MG63 (cell line): ENCODE data around the gene CNST. TPM values are rescaled to one million over a fixed set of nuclear protein-coding genes. Genes with fewer than 3 reads are reported as not detected.
"Not testable (repeated sequence)": the region's sequence is repeated elsewhere in the genome, so short reads cannot be mapped to it uniquely, and the experiment has no call there.

ENCODE experiments used
- DNase-seq: peaks from one replicate; pipeline ENCODE4 v3.0.0-alpha.2; 2020
- H3K27me3 ChIP-seq: fragments of 250-450 bp; sonication (Bioruptor Pico); 2 replicates; pipeline ENCODE4 v1.5.1; 2020; ENCODE audit warnings: mild to moderate bottlenecking, moderate library complexity
- H3K36me3 ChIP-seq: fragments of 250-450 bp; sonication (Bioruptor Pico); 2 replicates; pipeline ENCODE4 v1.5.1; 2020; ENCODE audit warnings: mild to moderate bottlenecking, moderate library complexity
- H3K4me3 ChIP-seq: fragments of 250-450 bp; sonication (Bioruptor Pico); 2 replicates; pipeline ENCODE4 v1.5.1; 2020; ENCODE audit warnings: mild to moderate bottlenecking, moderate library complexity
- H3K9me3 ChIP-seq: fragments of 250-450 bp; sonication (Bioruptor Pico); 2 replicates; pipeline ENCODE4 v1.5.1; 2020; ENCODE audit warnings: mild to moderate bottlenecking, moderate library complexity
- total RNA-seq: library from RNA; depleted of rRNA; stranded (reverse); fragments of >200 nt; shearing (Covaris generic); gene quantifications from 2 replicates; pipeline ENCODE4 v1.2.3, GENCODE V29; 2014; ENCODE audit warnings: low replicate concordance

CNST gene
- total RNA-seq, 1 experiment from 2014 or later = 11.2 TPM

DNA sequence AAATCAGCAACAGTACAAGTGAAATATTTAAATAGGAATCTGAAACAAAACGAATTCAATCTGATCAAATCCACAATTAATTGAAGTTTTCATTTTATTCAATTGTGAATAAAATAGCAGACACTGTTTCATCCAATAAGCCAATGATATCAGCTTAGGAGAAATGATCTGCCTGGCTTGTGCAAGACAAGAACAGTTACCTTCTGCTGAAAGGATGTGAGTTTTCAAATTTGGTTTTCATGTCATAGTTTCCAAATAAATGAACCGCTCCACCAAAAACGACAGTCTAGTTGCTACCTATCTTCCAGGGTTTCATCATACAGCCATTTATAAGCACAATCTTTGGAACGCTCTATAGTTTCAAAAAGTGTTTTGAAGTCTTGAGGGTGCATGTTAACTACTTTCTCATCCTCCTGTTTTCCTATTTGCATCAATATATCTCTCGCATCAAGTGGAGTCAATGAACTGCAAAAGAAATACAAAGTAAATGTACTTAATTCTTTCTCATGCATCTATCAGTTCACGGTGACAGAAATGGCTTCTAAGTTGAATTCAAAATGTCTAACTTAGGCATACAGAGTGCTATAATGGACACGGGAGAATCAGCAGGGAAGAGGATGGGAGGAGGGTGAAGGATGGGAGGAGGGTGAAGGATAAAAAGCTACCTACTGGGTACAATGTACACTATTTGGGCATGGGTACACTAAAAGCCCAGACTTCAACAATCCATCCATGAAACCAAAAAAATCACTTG lies 25.3 kb upstream of the CNST start:
- DNase-seq = no peak
- Histone ChIP-seq H3K9me3 (no peaks in the 10 kb centered on the region), H3K4me3 (no peak overlapping the region), H3K27me3 (no peaks in the 10 kb centered on the region), H3K36me3 (peaks cover 38% of the 10 kb centered on the region)

DNA sequence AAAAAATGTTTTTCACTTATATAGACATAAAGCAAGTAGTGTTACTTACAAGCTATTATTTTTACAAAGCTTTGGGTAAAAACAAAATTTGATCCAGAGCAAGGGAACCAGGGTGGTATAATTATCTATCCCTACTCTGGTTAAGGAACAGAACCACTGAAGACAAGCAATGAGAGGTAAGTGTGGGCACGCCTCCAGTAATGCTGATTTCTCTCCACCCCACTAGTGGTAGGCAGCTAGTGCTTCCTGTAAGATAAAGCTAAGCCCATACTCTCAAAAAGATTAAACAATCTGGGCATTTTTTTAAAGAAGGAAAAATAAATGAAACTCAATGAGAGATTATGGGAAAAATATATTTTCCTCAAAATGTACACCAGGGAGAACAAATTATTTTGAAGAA lies 22.3 kb upstream of the CNST start:
- H3K27me3 ChIP-seq = no peaks in the 10 kb centered on the region
- H3K36me3 ChIP-seq = peaks cover 46% of the 10 kb centered on the region
- no peak for DNase-seq
- H3K4me3 ChIP-seq = no peak overlapping the region
- H3K9me3 ChIP-seq = no peaks in the 10 kb centered on the region

DNA sequence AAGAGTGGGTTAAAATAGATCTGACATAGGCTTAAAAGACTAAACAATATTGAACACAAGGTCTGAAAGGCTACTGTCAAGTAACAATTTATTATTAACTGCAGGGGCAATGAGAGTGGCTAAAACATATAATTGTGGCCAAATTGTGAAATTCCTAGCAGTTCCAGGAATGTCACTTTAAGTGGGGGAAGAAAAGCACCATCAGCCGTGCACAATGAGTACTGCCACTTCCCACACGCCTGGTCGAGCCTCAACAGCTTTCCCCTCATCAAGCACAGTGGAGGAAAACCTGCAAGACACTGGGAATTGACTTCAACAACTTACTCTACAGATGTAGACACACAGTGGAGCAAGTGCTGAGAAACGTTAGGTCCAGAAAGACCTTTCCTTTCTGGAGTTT lies 16.6 kb upstream of the CNST start:
- Histone ChIP-seq H3K4me3 (no peak overlapping the region), H3K9me3 (no peaks in the 10 kb centered on the region), H3K36me3 (peaks cover 67% of the 10 kb centered on the region), H3K27me3 (no peaks in the 10 kb centered on the region)
- no peak for DNase-seq

DNA sequence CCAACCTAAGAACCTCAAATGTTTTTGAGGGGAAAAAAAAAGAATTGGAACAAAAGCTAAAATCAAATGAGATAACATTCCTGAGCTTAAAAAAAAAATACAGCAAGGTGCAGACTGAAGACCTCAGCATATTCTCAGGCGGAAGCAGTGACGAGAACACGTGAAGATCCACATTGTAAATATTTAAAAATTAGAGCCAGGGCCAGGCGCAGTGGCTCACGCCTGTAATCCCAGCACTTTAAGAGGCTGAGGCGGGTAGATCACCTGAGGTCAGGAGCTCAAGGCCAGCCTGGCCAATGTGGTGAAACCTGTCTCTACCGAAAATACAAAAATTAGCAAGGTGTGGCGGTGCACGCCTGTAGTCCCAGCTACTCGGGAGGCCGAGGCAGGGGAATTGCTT lies 15.9 kb upstream of the CNST start:
- no peak for DNase-seq
- Histone ChIP-seq H3K4me3 (no peak overlapping the region), H3K9me3 (no peaks in the 10 kb centered on the region), H3K27me3 (no peaks in the 10 kb centered on the region), H3K36me3 (peaks cover 70% of the 10 kb centered on the region)

DNA sequence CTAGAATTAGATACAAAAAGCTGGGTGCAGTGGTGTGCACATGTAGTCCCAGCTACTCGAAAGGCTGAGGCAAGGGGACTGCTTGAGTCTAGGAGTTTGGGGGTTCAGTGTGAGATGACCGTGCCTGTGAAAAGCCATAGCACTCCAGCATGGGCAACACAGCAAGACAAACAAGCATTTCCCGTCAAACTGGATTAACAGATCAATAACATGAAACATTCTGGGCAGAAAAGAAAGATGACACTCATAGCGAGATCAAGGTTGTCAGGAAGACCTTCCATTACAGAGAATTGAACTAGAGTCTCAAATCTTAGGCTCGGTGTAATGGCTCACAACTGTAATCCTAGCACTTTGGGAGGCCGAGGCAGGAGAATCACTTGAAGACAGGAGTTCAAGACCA lies 14.1 kb upstream of the CNST start:
- peaks cover 82% of the 10 kb centered on the region for H3K36me3 ChIP-seq
- H3K4me3 ChIP-seq = no peak overlapping the region
- no peaks in the 10 kb centered on the region for H3K9me3 ChIP-seq
- DNase-seq = no peak
- H3K27me3 ChIP-seq = no peaks in the 10 kb centered on the region

DNA sequence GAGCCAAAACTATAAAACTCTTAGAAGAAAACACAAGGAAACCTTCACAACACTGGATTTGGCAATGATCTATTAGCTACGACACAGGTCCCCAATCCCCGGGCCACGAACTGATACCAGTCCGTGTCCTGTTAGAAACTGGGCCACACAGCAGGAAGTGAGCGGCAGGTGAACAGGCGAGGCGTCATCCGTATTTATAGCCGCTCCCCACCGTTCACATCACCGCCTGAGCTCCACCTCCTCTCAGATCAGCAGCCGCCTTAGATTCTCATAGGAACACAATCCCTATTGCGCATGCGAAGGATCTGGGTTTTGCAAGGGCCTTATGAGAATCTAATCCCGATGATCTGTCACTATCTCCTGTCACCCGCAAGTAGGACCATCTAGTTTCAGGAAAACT lies 12.1 kb upstream of the CNST start:
- H3K4me3 ChIP-seq = no peak overlapping the region
- H3K27me3 ChIP-seq = no peaks in the 10 kb centered on the region
- H3K36me3 ChIP-seq = peaks cover 83% of the 10 kb centered on the region
- DNase-seq = no peak
- H3K9me3 ChIP-seq = no peaks in the 10 kb centered on the region

DNA sequence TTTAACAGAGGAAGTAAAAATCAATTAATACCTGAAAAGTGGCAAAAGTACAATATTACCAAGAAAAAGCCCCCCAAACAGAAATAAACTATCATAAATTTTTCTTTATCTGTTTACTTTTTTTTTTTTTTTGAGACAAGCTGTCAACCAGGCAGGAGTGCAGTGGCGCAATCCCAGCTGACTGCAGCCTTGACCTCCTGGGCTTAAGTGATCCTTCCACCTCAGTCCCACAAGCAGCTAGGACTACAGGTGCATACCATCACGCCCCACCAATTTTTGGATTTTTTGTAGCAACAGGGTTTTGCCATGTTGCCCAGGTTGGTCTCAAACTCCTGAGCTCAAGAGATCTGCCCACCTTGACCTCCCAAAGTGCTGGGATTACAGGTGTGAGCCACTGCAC lies 8.2 kb upstream of the CNST start:
- no peak overlapping the region for H3K4me3 ChIP-seq
- DNase-seq = no peak
- no peaks in the 10 kb centered on the region for H3K9me3 ChIP-seq
- H3K27me3 ChIP-seq = no peaks in the 10 kb centered on the region
- peaks cover 68% of the 10 kb centered on the region for H3K36me3 ChIP-seq

DNA sequence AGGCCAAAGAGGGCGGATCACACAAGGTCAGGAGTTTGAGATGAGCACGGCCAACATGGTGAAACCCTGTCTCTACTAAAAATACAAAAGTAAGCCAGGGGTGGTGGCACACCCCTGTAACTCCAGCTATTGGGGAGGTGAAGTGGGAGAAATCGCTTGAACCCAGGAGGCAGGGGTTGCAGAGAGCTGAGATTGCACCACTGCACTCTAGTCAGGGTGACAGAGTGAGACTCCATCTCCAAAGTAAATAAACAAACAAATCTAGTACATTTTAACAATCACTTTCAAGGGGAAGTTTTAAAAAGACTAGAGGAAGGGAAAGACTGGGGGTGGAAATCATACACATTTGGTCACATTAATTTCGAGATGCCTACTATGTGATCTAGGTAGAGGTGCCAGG lies 6.9 kb upstream of the CNST start:
- Histone ChIP-seq H3K27me3 (no peaks in the 10 kb centered on the region), H3K36me3 (peaks cover 66% of the 10 kb centered on the region), H3K9me3 (no peaks in the 10 kb centered on the region), H3K4me3 (no peak overlapping the region)
- no peak for DNase-seq

DNA sequence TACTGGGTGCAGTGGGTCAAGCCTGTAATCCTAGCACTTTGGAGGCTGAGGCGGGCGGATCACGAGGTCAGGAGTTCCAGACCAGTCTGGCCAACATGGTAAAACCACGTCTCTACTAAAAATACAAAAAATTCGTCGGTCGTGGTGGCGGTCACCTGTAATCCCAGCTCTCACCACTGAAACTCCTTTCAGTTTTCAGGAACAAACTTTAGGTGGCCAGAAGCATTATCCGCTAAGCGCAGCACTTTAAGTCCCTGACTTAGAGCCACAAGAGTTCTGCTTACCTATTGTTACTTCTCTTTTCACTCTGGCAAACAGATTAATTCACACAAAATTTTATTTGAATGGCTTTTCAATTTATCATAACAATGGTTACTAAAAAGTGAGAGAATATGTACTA lies 5.4 kb upstream of the CNST start:
- not testable (repeated sequence) for H3K9me3 ChIP-seq, H3K27me3 ChIP-seq, H3K4me3 ChIP-seq, DNase-seq
- peaks cover 59% of the 10 kb centered on the region for H3K36me3 ChIP-seq

DNA sequence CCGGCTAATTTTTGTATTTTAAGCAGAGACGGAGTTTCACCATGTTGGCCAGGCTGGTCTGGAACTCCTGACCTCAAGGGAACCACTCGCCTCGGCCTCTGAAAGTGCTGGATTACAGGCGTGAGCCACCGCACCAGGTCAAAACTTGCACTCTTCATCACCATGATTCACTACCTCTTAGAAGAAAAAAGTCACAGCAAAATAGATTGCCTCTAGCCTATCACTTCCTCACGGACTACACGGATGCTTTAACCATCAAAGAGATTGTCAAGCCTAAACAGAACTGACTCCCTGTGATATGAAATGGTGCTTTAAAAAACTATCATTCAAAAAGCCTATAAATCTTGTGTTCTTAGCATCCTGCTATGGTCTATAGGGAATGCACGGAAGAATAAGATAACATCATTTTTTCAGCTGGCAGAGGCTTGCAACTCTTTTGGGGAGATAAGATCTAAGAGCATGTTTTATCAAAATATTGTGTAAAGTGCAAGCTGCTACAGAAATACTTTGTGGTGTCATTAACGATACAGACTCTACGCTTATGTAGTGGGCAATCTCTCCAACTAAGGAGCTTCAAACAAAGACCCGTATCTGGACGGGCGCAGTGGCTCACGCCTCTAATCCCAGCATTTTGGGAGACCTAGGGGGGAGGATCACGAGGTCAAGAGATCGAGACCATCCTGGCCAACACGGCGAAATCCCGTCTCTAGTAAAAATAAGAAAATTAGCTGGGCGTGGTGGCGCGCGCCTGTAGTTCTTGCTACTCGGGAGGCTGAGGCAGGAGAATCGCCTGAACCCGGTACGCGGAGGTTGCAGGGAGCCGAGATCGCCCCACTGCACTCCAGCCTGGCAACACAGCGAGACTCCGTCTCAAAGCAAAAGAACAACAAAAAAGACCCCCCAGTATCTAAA lies 1.2 kb upstream of the CNST start:
- no peaks in the 10 kb centered on the region for H3K27me3 ChIP-seq
- H3K9me3 ChIP-seq = no peaks in the 10 kb centered on the region
- peak overlapping the region; percentile 90 for H3K4me3 ChIP-seq
- peak; percentile 11 for DNase-seq
- peaks cover 29% of the 10 kb centered on the region for H3K36me3 ChIP-seq

DNA sequence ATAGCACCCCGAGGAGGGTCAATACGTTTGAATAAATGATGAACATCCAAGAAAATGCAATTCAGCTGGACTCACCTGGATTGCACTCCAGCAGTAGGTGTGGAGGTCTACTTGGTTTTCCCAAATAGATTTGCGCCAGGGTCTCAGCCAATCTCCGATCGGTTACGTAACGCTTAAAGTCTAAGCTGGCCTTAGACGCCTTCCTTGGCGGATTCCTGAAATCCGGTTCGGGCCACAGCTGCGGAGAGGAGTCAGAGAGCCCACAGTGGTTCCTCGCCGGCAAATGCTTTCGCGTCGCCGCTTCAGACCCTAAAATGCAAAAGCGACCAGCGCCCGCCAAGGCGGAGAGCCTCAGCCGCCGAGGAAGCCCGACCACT lies 517 bp upstream of the CNST start:
- Histone ChIP-seq H3K4me3 (peak overlapping the region; percentile 90), H3K36me3 (peaks cover 23% of the 10 kb centered on the region), H3K9me3 (no peaks in the 10 kb centered on the region), H3K27me3 (no peaks in the 10 kb centered on the region)
- DNase-seq = no peak

DNA sequence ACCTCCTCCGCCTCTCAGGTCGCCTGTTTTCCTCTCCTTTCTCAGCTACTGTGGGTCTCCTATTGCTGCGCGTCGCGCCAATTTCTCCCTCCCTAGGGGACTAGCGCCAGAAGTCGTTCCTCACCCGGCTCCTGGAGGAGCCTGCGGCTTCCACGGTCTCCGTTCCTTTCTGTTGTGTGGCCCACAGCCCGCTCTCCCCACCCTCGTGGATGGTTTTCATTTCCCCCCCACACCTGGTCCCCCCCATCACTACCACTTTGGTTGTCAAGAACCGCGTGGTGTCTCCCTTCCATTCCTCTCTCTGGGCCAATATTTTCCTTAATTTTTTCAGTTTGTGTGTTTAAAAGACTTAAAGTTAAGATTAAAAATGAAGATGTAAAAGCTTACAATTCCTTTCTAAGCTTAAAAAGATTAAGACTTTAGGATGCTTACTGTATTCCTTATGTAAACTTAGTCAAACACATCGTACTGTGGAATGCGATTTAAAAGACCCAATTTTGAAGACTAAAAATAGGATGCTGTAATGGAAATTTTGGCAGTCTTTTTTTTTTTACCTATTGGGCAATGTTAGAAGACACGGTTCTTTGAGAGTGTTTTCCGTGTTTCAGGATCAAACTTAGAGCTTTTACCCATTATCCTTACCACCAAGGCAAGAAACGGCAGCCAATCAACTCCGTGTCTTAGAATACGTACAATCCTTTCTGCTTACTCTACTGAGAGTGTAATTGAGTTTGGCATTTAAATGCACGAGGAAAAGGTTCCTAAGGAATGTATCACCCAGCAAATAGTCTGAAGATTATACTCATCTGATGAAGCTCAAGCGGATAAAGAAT lies 773 bp downstream of the CNST start:
- Histone ChIP-seq H3K9me3 (no peaks in the 10 kb centered on the region), H3K4me3 (peak overlapping the region; percentile 90), H3K27me3 (no peaks in the 10 kb centered on the region), H3K36me3 (peaks cover 23% of the 10 kb centered on the region)
- DNase-seq = no peak

DNA sequence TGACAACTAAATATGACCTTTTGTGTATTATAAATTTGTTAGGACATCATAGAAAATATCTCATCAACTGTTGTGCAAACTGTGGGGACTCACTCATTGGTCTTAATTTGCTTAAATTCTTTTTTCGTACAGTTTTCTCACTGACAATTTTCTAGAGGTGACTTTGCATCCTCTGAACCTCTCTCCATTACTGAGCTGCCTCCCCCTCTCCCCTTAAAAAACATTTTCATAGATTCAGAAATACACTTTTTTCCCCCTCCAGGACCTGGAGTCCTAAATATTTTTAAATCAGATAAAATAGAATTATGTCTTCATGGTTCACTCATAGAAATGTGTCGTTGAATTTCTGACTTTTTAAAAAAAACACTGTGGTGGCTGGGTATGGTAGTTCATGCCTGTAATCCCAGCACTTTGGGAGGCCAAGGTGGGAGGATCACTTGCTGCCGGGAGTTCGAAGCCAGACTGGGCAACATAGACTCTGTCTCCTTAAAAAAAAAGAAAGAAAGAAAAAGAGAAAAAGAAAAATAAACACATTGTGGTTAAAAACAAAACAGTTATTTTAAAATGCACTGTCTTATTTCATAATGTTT lies 1.5 kb downstream of the CNST start:
- DNase-seq = no peak
- Histone ChIP-seq H3K27me3 (no peaks in the 10 kb centered on the region), H3K9me3 (no peaks in the 10 kb centered on the region), H3K4me3 (peak overlapping the region; percentile 90), H3K36me3 (peaks cover 16% of the 10 kb centered on the region)

DNA sequence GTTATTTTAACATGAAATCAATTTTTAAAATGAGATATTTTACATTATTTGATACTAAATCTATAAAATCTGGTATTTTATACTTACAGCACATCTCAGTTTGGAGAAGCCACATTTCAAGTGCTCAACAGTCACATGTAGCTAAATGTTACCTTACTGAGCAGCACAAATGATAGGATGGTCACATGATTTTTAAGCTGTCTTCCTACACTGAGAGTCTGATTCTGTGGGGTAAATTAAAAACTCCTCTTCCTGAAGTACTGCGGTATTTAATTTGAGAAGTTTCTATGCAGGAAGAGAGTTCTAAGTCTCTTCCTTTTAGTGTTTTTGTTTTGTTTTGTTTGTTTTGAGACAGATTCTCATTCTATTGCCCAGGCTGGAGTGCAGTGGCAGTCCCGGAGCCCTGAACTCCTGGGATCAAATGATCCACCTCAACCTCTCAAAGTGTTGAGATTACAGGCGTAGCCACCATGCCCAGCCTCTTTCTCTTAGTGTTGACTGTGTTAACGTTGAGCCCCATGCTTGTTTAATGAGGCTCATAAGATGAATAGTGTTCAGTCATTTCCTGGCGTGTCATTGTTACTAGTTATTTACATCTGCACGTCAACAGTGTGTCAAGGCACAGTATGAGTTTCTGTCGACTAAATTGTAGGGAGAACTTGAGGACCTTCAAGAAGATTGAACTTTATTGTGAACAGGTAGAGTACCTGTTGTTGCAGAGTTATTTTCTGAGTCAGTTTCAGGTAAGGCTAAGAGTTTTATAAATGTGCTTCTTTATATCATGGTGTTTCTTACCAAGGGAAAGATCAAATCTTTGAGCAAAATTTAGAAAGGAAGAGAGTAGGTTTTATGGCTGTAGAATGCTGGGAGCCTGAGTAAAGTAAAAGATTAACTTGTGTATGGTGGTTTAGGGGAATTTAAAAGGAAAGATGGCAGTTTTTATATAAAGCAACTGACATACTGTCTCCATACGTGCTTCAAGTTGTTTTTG lies 3.3 kb downstream of the CNST start:
- Histone ChIP-seq H3K27me3 (no peaks in the 10 kb centered on the region), H3K36me3 (peaks cover 4% of the 10 kb centered on the region), H3K4me3 (no peak overlapping the region), H3K9me3 (no peaks in the 10 kb centered on the region)
- DNase-seq = no peak

DNA sequence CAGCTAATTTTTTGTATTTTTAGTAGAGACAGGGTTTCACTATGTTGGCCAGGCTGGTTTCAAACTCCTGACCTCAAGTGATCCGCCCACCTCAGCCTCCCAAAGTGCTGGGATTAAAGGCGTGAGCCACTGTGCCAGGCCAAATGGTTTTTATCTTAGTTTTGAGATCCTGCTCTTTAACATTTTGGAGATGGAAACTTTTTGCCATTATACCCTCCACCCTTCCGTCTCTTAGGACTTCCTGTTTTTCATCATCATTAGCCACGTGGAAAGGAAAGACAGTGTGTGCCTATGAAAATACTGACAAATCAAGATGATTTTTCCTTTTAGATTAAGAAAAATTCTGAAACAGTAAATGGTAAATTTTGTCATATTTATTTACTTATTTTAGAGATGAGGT lies 5.1 kb downstream of the CNST start:
- not testable (repeated sequence) for H3K4me3 ChIP-seq, H3K36me3 ChIP-seq, DNase-seq, H3K9me3 ChIP-seq, H3K27me3 ChIP-seq

DNA sequence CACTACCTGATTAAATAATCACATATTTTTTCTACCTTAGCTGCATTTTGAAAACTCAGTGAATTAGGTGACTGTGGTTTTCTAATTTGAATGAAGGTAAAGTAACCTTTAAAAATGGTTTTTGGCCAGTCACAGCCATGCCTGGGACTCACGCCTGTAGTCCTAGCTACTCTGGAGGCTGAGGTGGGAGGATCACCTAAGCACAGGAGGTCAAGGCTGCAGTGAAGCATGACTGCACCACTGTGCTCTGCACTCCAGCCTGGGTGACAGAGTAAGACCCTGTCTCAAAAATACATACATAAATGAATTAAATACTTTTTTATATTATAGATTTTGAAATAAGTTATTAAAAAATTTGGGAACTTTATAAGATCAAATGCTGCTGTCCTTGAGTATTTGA lies 5.7 kb downstream of the CNST start:
- Histone ChIP-seq H3K36me3 (no peaks in the 10 kb centered on the region), H3K4me3 (no peak overlapping the region), H3K9me3 (no peaks in the 10 kb centered on the region), H3K27me3 (no peaks in the 10 kb centered on the region)
- no peak for DNase-seq
